Astrocyte of the spinal cord (primary cell): Measurements from ENCODE around the gene IFIT2.
A peak's percentile ranks its signal among the peaks of the same experiment; 100 is the strongest.
"Not testable (repeated sequence)": the region's sequence is repeated elsewhere in the genome, so short reads cannot be mapped to it uniquely, and the experiment has no call there.

ENCODE experiments used
- DNase-seq: peaks from one replicate; pipeline ENCODE4 v3.0.0; 2011; ENCODE audit warnings: low read depth, low spot score
- H3K4me3 ChIP-seq: 2 replicates; pipeline ENCODE4 v1.5.1; 2011; ENCODE audit warnings: low read depth, mild to moderate bottlenecking, low read length, moderate library complexity
- in situ Hi-C: cut with HindIII; loops from 2 replicates; pipeline ENCODE4 v1.10.0; 2017; ENCODE audit warnings: low sequenced_read_pairs
- TF ChIP-seq, protein P1 (sequence below): IDR thresholded peaks from 2 replicates; pipeline ENCODE4 v1.5.1; 2012; ENCODE audit warnings: low read depth, mild to moderate bottlenecking, low read length, inconsistent platforms

IFIT2 gene

DNA sequence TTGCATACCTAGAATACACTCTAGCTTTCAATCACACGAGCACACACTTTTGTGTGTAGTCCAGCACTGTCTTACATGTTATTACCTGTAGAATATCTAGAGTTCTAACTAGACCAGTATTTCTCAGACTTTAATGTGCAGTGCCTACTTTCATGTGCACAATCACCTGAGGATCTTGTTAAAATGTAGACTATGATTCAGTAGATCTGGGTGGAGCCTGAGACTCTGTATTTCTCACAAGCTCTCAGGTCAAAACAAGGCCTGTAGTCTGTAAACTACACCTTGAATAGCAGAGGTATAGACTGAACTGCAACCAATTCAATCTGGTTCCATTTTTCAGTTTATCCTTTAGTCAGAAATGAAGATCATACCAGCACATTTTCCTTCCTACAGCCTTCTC, 11.1 kb downstream of the IFIT2 start:
- in situ Hi-C loops = no loop called here
- no peak overlapping the region for H3K4me3 ChIP-seq
- TF ChIP-seq, protein P1, sequence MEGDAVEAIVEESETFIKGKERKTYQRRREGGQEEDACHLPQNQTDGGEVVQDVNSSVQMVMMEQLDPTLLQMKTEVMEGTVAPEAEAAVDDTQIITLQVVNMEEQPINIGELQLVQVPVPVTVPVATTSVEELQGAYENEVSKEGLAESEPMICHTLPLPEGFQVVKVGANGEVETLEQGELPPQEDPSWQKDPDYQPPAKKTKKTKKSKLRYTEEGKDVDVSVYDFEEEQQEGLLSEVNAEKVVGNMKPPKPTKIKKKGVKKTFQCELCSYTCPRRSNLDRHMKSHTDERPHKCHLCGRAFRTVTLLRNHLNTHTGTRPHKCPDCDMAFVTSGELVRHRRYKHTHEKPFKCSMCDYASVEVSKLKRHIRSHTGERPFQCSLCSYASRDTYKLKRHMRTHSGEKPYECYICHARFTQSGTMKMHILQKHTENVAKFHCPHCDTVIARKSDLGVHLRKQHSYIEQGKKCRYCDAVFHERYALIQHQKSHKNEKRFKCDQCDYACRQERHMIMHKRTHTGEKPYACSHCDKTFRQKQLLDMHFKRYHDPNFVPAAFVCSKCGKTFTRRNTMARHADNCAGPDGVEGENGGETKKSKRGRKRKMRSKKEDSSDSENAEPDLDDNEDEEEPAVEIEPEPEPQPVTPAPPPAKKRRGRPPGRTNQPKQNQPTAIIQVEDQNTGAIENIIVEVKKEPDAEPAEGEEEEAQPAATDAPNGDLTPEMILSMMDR = no peak
- DNase-seq = no peak

DNA sequence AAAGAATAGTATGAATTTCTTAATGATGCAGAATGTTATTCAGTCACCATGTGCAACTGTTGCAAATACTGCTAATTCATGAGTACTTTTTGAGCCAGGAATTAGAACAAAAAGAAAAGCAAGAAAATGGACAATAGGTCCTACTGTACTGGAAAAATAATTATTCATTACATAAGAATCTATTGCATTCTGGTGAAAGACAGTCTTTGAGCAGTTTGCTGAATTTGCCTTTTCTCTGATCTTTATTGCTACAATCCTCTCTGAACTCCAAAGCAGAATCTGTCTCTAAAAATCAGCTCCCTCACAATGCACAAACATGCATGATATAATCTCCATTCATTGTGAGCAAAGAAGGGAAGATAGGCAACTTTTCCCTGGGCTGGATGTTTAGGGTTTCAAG, 12.8 kb downstream of the IFIT2 start:
- DNase-seq = no peak
- TF ChIP-seq, protein P1 = no peak
- no peak overlapping the region for H3K4me3 ChIP-seq
- in situ Hi-C loops = no loop called here

DNA sequence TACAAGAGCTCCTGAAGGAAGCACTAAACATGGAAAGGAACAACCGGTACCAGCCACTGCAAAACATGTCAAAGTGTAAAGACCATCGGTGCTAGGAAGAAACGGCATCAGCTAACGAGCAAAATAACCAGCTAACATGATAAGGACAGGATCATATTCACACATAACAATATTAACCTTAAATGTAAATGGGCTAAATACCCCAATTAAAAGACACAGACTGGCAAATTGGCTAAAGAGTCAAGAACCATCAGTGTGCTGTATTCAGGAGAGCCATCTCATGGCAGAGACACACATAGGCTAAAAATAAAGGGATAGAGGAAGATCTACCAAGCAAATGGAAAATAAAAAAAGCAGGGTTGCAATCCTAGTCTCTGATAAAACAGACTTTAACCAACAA, 16.2 kb downstream of the IFIT2 start:
- in situ Hi-C loops = not testable (repeated sequence)

DNA sequence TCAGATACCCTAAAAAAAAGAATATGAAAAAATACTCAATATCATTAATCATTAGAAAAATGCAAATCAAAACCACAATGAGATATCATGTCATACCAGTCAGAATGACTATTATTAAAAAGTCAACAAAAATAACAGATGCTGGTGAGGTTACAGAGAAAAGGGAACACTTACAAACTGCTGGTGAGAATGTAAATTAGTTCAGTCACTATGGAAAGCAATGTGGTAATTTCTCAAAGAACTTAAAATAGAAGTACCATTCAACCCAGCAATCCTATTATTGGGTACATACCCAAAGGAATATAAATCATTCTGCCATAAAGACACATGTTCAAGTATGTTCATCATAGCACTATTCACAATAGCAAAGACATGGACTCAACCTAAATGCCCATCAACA, 23.2 kb downstream of the IFIT2 start:
- in situ Hi-C loops = not testable (repeated sequence)

More for the DNA sequence above, 16.2 kb downstream of the IFIT2 start:
- not testable (repeated sequence) for H3K4me3 ChIP-seq, DNase-seq

DNA sequence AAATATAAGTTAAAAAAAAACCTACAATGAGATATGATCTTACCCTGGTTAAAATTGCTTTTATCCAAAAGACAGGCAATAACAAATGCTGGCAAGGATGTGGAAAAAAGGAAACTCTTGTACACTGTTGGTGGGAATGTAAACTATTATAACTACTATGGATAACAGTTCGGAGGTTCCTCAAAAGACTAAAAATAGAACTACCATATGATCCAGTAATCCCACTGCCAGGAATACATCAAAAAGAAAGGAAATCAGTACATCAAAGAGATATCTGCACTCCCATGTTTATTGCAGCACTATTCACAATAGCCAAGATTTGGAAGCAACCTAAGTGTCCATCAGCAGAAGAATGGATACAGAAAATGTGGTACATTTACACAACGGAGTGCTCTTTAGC, 24.0 kb downstream of the IFIT2 start:
- in situ Hi-C loops, H3K4me3 ChIP-seq, DNase-seq: not testable (repeated sequence)

More for the DNA sequence above, 23.2 kb downstream of the IFIT2 start:
- DNase-seq, H3K4me3 ChIP-seq: not testable (repeated sequence)

DNA sequence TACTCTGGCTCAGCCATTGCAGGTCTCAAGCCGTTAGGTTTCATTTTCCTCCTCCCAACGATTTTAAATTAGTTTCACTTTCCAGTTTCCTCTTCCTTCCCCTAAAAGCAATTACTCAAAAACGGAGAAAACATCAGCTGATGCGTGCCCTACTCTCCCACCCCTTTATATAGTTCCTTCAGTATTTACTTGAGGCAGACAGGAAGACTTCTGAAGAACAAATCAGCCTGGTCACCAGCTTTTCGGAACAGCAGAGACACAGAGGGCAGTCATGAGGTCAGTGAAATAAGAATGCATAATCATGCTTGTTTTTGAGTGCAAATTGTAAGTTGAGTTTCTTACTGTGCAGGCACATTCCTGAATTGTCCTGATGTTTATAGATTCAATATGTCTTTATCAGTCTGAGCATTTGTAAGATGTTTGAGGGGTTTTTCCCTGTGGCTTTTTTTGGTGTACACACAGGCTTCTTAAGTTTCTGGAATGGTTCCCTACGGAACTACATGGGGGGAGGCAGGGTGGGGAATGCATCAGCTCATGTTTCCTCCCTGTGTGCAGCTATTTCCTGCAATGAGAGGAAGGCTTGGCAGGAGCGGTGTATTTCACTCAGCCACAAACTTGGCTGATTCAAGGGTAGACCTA, 26.1 kb downstream of the IFIT2 start, which contains the start of gene IFIT3:
IFIT3 (plus strand) TSS at position 195 of the 639 bp plus-strand sequence; CDS start at position 272, 77 bp downstream.
- in situ Hi-C loops = no loop called here
- TF ChIP-seq, protein P1 = no peak
- H3K4me3 ChIP-seq = peak within 1 kb of the TSS; percentile 50
- peak; percentile 96 for DNase-seq

DNA sequence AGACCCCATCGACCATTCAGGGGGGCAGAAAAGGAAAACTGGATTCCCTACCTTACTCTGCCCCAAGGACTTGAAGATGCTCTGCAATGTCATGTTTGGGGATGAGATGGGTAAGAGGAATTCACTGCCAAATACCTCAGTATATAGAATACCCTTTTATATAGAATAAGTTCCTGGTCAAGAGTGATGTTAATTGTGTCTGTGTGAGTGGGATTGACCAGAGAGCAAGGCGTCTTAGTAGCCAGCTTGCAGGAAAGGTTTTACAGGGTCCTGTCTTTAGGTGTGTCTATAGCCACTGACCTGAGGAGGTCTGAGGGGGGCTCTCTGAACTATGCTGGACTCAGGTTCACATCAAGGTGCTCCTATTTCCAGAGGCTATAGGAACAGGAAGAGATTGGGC, 27.3 kb downstream of the IFIT2 start:
- TF ChIP-seq, protein P1 = no peak
- no peak for DNase-seq
- H3K4me3 ChIP-seq = no peak overlapping the region
- in situ Hi-C loops = no loop called here

DNA sequence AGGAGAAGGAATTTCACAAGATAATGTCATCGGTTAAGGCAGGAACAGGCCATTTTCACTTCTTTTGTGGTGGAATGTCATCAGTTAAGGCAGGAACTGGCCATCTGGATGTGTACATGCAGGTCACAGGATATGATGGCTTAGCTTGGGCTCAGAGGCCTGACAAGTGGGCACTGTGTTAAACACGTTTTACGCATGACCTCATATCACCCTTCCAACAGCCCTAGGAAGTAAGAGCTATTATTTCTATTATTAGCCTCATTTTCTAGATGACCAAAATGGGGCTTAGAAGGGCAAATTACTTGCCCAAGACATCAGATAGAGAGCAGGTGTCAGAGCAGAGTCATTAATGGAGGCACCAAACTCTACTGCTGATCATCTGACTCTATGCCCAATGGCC, 28.2 kb downstream of the IFIT2 start:
- H3K4me3 ChIP-seq, DNase-seq, in situ Hi-C loops: not testable (repeated sequence)
